Measurements from ENCODE around the gene SAYSD1.

The SAYSD1 gene

DNA sequence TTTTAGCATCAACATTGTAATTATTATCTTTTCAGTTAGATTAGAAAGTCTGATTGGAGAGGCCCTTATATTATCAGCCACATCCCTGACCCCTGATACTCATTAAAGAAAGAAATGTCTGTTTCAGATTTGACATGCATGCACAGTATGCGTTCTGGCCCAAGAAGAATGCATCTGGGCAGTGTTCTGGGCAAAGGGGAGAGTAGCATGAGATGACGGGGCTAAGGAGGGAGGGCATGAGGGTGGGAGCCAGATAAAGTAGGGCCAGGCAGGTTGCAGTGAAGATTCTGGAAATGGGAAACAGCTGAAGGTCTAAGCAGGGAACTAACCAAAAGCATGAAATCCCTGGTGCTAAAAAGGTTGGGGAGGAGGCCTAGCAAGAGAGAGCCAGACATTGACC, 7.3 kb downstream of the SAYSD1 start:
- no peak for DNase-seq (ENCODE audit: extremely low read depth, low read depth)
- TF ChIP-seq, protein P1, sequence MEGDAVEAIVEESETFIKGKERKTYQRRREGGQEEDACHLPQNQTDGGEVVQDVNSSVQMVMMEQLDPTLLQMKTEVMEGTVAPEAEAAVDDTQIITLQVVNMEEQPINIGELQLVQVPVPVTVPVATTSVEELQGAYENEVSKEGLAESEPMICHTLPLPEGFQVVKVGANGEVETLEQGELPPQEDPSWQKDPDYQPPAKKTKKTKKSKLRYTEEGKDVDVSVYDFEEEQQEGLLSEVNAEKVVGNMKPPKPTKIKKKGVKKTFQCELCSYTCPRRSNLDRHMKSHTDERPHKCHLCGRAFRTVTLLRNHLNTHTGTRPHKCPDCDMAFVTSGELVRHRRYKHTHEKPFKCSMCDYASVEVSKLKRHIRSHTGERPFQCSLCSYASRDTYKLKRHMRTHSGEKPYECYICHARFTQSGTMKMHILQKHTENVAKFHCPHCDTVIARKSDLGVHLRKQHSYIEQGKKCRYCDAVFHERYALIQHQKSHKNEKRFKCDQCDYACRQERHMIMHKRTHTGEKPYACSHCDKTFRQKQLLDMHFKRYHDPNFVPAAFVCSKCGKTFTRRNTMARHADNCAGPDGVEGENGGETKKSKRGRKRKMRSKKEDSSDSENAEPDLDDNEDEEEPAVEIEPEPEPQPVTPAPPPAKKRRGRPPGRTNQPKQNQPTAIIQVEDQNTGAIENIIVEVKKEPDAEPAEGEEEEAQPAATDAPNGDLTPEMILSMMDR (IDR thresholded peaks at IDR 0.05; ENCODE audit: low read depth, low read length), result no peak

DNA sequence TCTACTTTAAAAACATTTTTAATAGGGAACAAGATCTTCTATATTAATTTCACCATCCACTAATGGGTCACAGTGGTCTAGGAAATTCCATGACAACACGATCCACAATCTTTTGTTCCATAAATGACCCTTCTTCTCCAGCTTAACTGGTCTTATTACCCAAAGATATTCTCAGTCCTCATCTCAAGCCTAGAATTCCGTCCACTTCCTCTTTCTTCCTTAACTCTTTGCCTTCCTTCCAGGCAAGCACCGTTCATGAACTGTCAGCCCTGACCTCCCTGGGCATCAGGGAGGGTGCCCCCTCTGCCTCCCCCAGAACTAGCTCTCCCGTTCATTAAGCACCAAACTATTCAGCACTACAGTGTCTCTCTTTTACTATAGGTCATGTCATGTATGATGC, 8.0 kb downstream of the SAYSD1 start:
- DNase-seq (ENCODE audit: extremely low read depth, low read depth), result no peak
- TF ChIP-seq, protein P1 (IDR thresholded peaks at IDR 0.05; ENCODE audit: low read depth, low read length), result no peak

GRCh38 chr6:39104528-39104927, 10.5 kb downstream of the SAYSD1 start:
- DNase-seq (ENCODE audit: extremely low read depth, low read depth), result no peak
- TF ChIP-seq, protein P1 (IDR thresholded peaks at IDR 0.05; ENCODE audit: low read depth, low read length), result no peak

DNA sequence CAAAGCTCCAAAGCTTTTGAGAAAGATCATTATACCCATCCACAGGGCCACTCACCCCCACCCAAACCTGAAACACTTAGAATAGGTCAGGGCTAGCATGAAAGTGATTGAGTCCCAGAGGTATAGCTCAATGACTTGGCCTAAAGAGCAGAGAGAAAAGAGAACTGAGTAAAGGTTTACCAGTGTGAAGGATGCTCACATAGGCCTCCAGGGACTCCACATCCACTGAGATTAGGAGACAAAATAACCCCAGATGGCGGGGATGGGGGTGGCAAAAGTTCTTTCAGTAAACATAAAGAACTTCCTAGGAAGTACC, 12.2 kb downstream of the SAYSD1 start:
- TF ChIP-seq, protein P1 (IDR thresholded peaks at IDR 0.05; ENCODE audit: low read depth, low read length), result no peak
- no peak for DNase-seq (ENCODE audit: extremely low read depth, low read depth)

- DNase-seq (ENCODE audit: extremely low read depth, low read depth), result peak; percentile 36
- TF ChIP-seq, protein P1 (IDR thresholded peaks at IDR 0.05; ENCODE audit: low read depth, low read length), result peak; percentile 39
Measured at GRCh38 chr6:39102071-39102820, 12.7 kb downstream of the SAYSD1 start.

DNA sequence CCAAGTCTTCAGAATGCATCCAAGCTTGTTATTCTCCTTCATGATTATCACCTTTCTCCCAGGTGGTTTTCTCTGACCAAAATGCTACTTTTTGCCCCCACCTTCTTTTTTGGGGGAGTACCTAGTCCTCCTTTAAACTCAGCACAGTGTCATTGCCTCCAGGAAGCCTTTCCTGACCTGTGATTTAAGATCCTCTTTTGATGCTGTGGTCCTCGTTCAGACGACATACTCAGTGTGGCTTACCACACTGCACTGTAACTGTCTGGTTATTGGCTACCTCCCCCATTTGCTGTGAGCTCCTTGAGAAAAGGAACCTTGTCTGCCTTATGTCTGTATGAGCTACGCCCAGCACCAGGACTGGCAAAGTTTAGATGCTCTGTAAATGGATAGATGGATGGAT, 14.6 kb downstream of the SAYSD1 start:
- DNase-seq (ENCODE audit: extremely low read depth, low read depth), result no peak
- TF ChIP-seq, protein P1 (IDR thresholded peaks at IDR 0.05; ENCODE audit: low read depth, low read length), result no peak

DNA sequence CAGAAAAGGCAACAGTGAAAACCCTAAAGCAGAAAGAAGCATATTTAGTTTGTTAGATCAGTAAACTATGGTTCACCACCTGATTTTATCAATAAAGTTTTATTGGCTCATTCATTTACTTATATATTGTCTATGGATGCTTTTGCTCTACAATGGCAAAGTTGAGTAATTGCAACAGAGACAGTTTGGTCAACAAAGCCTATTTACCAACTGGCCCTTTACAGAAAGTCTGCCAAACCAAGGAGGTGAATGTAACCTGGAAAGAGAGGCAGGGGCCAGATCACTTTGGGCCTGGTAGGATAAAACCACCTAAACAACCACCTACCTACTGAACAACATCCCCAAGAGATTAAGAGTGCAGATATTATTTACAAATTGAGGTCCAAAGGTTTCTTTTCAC, 19.4 kb downstream of the SAYSD1 start:
- DNase-seq (ENCODE audit: extremely low read depth, low read depth), result no peak
- TF ChIP-seq, protein P1 (IDR thresholded peaks at IDR 0.05; ENCODE audit: low read depth, low read length), result no peak

Data from AG09319 (cell line).